Measurements from ENCODE around the gene CHST3. TPM values are rescaled to one million over a fixed set of nuclear protein-coding genes. Genes with fewer than 3 reads are reported as not detected.

The CHST3 gene
- total RNA-seq, 4 donors from 2014 or later = 17.9 to 29.3 (median 23.2) TPM

DNA sequence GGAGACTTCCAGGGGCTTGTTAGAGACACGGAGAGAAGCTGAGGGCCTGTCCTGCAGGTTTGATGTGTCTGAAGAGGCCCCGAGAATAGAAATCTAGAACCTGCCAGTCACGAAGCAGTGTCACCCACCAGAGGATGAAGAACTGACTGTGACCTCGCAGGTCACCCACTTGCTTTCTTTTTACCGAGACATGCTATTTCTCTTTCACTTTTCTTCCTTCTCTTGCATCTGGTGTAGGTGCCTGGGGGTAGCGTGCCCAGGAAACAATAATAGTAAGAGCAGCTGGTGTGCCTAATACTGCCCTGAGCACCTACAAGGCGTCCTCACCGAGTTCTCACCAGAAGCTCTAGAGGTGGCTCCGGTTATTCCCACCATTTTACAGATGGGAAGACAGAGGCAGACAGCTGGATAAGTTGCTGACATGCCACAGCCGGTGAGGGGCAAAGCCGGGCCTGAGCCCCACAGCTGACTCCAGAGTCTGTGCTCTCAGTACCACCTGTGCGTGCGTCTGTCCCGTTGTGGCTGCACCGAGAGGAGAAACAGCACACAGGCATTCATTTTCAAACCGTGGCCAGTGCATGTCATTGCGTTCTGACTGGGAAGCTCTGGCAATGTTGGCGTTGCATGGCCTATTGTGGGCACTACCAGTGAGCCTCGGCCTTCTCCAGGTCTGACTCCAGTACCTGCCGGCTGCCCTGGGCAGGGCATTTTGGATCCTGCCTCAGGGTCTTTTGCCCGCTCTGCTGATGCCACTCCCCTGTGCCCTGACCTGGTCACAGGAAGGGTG is 7.8 kb downstream of the CHST3 start:
- 56% methylated on average over 20 of the region's 21 CpGs for WGBS
- Histone ChIP-seq H3K4me3 (peak overlapping the region; percentile 18), H3K9me3 (no peaks in the 10 kb centered on the region), H3K27me3 (no peaks in the 10 kb centered on the region), H3K36me3 (no peaks in the 10 kb centered on the region), H3K27ac (peak overlapping the region; percentile 78), H3K4me1 (peaks cover 94% of the 10 kb centered on the region)
- no peak for DNase-seq (ENCODE audit: low spot score in 2 of 2)
- TF ChIP-seq, protein P1, sequence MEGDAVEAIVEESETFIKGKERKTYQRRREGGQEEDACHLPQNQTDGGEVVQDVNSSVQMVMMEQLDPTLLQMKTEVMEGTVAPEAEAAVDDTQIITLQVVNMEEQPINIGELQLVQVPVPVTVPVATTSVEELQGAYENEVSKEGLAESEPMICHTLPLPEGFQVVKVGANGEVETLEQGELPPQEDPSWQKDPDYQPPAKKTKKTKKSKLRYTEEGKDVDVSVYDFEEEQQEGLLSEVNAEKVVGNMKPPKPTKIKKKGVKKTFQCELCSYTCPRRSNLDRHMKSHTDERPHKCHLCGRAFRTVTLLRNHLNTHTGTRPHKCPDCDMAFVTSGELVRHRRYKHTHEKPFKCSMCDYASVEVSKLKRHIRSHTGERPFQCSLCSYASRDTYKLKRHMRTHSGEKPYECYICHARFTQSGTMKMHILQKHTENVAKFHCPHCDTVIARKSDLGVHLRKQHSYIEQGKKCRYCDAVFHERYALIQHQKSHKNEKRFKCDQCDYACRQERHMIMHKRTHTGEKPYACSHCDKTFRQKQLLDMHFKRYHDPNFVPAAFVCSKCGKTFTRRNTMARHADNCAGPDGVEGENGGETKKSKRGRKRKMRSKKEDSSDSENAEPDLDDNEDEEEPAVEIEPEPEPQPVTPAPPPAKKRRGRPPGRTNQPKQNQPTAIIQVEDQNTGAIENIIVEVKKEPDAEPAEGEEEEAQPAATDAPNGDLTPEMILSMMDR (IDR thresholded peaks at IDR 0.05) = no peak
- TF ChIP-seq POLR2A (IDR thresholded peaks at IDR 0.05) = no peak
- no peak for TF ChIP-seq EP300 (IDR thresholded peaks at IDR 0.05)
- no peak for TF ChIP-seq POLR2AphosphoS5 (IDR thresholded peaks at IDR 0.05)

DNA sequence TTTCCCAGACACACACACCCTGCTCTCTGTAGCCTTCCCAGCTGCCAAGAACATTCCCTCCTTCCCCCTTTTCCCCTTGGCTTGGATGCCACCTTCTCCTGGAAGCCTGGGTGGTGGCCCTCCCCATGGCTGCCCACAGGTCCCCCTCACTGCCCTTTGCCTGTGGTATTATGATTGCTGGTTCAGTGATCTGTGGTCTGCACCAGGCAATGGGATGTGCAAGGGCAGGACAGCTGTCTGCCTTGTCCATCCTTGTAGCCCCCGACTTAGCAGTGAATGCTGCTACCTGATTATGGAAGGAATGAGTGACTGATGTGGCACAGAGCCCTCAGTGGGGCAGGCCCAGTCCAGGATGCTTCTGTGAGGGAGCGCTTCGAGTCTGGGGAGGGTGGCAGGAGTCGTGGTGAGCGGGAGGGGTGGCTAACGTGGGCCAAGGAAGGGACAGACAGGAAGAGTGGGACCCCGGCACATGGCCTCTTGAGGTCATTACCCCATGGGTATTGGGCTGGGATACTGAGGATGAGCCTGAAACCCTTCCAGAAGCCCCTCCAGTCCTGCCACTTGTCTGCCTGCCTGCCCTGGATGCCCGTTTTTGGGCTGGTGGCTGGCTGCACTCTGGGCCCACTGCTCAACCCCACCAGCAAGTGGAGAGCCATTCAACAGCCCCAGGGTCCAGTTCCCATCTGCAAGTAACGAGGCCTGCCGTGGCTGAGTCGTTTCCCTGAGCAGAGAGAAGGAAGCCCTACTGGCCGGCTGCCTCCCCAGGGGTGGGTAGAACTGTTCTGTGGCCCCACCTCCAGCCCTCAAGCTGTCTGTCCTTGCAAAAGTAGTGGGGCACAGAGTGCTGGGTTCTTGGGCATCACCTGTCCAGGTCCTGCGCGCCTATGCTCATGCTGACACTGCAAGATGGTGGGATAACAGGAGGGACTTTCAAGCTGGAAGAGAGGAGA is 8.8 kb downstream of the CHST3 start:
- Histone ChIP-seq H3K4me3 (peak overlapping the region; percentile 18), H3K4me1 (peaks cover 96% of the 10 kb centered on the region), H3K27me3 (no peaks in the 10 kb centered on the region), H3K36me3 (no peaks in the 10 kb centered on the region), H3K27ac (peak overlapping the region; percentile 84), H3K9me3 (no peaks in the 10 kb centered on the region)
- TF ChIP-seq POLR2AphosphoS5 (IDR thresholded peaks at IDR 0.05) (no peak), POLR2A (IDR thresholded peaks at IDR 0.05) (no peak), EP300 (IDR thresholded peaks at IDR 0.05) (no peak)
- TF ChIP-seq, protein P1 (IDR thresholded peaks at IDR 0.05) = no peak
- DNase-seq (ENCODE audit: low spot score in 2 of 2) = no peak
- WGBS = 48% methylated on average over 13 of the region's 14 CpGs

DNA sequence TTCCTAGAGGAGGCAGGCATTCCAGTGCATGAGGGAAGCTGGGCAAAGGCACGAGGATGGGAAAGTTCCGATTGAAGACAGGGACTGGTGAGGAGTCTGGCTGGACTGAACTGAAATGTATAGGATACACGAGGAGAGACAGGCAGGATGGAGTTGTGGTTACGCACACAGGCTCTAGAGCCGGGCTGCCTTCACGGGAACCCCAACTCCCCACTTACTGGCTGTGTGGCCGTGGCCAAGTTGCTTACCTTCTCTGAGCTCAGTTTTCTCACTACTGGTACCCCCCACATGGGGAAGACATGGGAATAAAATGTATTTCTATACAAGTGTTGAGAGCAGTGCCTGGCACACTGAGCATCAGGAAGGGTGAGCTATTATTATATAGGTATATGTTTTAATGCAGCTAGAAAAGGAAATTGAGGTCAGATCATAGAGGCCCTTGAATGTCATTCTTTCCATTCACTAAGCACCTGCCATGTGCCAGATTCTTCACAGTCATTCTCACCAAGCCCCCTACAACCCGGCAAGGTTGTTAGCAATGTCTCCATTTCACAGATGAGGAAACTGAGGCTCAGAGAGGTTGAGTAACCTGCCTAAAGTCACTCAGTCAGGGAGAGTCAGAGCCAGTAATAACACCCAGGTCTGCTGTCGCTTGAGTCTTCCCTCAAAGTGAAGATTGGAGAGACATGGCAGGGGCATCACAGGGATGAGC is 9.7 kb downstream of the CHST3 start:
- TF ChIP-seq POLR2A (IDR thresholded peaks at IDR 0.05) = no peak
- no peak for TF ChIP-seq POLR2AphosphoS5 (IDR thresholded peaks at IDR 0.05)
- WGBS = 76% methylated on average over 9 of the region's 9 CpGs
- Histone ChIP-seq H3K4me1 (peaks cover 98% of the 10 kb centered on the region), H3K4me3 (no peak overlapping the region), H3K9me3 (no peaks in the 10 kb centered on the region), H3K36me3 (no peaks in the 10 kb centered on the region), H3K27me3 (no peaks in the 10 kb centered on the region), H3K27ac (peak overlapping the region; percentile 84)
- DNase-seq (ENCODE audit: low spot score in 2 of 2) = no peak

DNA sequence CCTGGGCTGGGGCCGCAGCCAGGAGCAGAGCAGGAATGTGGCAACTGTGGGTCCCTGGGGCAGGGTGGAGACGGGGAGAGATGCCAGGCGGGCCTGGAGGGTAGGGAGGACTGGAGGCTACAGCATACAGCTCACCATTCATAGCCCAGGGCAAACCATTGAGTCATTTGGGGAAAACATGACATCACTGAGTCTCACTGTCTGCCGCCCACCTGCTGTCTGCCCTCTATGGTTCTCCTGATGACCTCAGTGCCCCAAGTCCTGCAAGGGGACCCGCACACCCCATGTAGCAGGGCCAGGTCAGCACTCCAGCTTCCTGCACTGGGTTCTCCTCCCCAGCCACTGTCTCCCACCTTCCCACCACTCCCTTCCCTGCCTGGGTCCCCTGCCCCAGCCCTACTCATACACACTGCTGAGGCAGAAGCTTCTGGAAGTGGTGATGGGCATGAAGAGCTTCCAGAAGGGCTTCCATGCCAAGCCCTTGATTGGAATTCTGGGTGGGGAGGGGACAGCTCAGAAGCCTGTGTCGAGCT is 10.4 kb downstream of the CHST3 start:
- Histone ChIP-seq H3K9me3 (no peaks in the 10 kb centered on the region), H3K4me1 (peaks cover 98% of the 10 kb centered on the region), H3K36me3 (no peaks in the 10 kb centered on the region), H3K4me3 (no peak overlapping the region), H3K27me3 (no peaks in the 10 kb centered on the region), H3K27ac (peak overlapping the region; percentile 84)
- TF ChIP-seq, protein P1 (IDR thresholded peaks at IDR 0.05) = no peak
- TF ChIP-seq POLR2AphosphoS5 (IDR thresholded peaks at IDR 0.05) = peak in 1 of 3 donors; percentile 9
- DNase-seq (ENCODE audit: low spot score in 2 of 2) = no peak
- WGBS = 30% methylated on average over 6 of the region's 6 CpGs

DNA sequence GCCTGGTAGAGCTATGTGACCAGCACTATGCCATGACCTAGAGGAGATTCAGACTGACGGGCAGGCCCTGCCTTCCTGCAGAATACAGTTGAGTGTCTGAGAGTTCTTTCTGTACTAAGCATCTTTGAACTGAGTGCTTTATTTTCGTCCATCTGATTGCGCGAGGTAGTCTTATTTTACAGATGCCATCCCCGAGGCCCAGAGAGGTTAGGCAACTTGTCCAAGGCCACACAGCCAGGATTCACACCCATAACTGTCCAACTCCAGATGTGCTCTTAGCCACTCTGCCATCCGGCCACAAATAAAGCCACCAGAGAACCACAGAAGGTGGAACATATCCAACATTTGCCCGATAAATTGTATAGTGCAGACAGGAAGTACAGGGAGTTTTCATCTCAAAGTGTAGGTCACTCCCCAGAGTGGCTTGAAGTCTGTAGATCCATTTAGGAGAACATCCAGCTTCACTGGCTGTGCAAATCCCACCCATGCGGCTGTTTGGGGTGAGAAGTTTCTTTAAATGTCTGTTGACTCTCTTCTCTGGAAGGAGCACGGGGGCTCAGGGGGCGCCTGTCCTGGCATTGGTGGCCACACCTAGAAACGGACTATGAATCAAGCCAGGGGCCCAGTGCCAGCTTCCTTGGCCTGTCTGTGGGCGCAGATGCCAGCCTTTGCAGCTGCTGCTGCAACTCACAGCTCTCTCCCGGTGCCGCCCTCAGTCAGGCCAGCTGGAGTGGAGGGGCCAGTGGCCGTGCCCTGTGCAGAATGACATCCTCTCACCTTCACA is 11.1 kb downstream of the CHST3 start:
- Histone ChIP-seq H3K27ac (peak overlapping the region; percentile 84), H3K27me3 (no peaks in the 10 kb centered on the region), H3K9me3 (no peaks in the 10 kb centered on the region), H3K4me1 (peaks cover 98% of the 10 kb centered on the region), H3K36me3 (no peaks in the 10 kb centered on the region), H3K4me3 (no peak overlapping the region)
- 42% methylated on average over 15 of the region's 15 CpGs for WGBS
- no peak for DNase-seq (ENCODE audit: low spot score in 2 of 2)
- TF ChIP-seq POLR2A (IDR thresholded peaks at IDR 0.05) (no peak), EP300 (IDR thresholded peaks at IDR 0.05) (no peak), POLR2AphosphoS5 (IDR thresholded peaks at IDR 0.05) (no peak)
- TF ChIP-seq, protein P1 (IDR thresholded peaks at IDR 0.05) = no peak

Data from suprapubic skin (tissue), 4 donors.